ENCODE data around the gene RSPO4. TPM values are rescaled to one million over a fixed set of nuclear protein-coding genes. Genes with fewer than 3 reads are reported as not detected.

RSPO4 gene
- total and polyA plus RNA-seq, 9 donors, result 0.04 to 0.53 (median 0.31) TPM; not detected in 4

Other genes starting within 250 kb of the RSPO4 start
- 10 to 100 TPM in 1 of 7 donors, 1 to 10 TPM in 5, under 1 TPM in 1; 0.78 to 10.0 (median 2.3) TPM for gene SLC52A3, start 233.8 kb downstream of the RSPO4 start, total RNA-seq
- gene SLC52A3, start 233.8 kb downstream of the RSPO4 start, polyA plus RNA-seq, result 1 to 10 TPM; 2.9 to 4.7 TPM
- 1 to 10 TPM; 2.3 to 6.6 (median 3.9) TPM for gene FAM110A, start 168.6 kb downstream of the RSPO4 start, total RNA-seq
- gene FAM110A, start 168.6 kb downstream of the RSPO4 start, polyA plus RNA-seq, result 1 to 10 TPM; 2.1 to 2.5 TPM
- gene ANGPT4, start 86.0 kb downstream of the RSPO4 start, total RNA-seq, result 10 to 100 TPM in 1 of 7 donors, 1 to 10 TPM in 4, under 1 TPM in 2; 0.58 to 10.7 (median 1.9) TPM
- gene ANGPT4, start 86.0 kb downstream of the RSPO4 start, polyA plus RNA-seq, result 1 to 10 TPM; 3.0 to 3.7 TPM
- gene PSMF1, start 116.3 kb upstream of the RSPO4 start, total RNA-seq, result 100 to 1,000 TPM in 6 of 7 donors, 10 to 100 TPM in 1; 33.4 to 163 (median 127) TPM
- 100 to 1,000 TPM in 1 of 2 donors, 10 to 100 TPM in 1; 81.5 to 140 TPM for gene PSMF1, start 116.3 kb upstream of the RSPO4 start, polyA plus RNA-seq
- gene TMEM74B, start 182.7 kb upstream of the RSPO4 start, total RNA-seq, result 1 to 10 TPM in 4 of 7 donors, under 1 TPM in 2, not detected in 1; 0.33 to 1.7 (median 1.1) TPM
- gene TMEM74B, start 182.7 kb upstream of the RSPO4 start, polyA plus RNA-seq, result under 1 TPM; 0.72 to 0.99 TPM
- under 1 TPM in 6 of 7 donors, not detected in 1; 0.18 to 0.38 (median 0.29) TPM for gene C20orf202, start 201.1 kb upstream of the RSPO4 start, total RNA-seq
- gene C20orf202, start 201.1 kb upstream of the RSPO4 start, polyA plus RNA-seq, result under 1 TPM; 0.22 to 0.58 TPM
- gene RAD21L1, start 223.7 kb upstream of the RSPO4 start, total RNA-seq, result not detected
- not detected for gene RAD21L1, start 223.7 kb upstream of the RSPO4 start, polyA plus RNA-seq